ENCODE measurements around the gene SRSF2.

SRSF2 gene

GRCh38 chr17:76727745-76728456, 9.2 kb downstream of the SRSF2 start:
- Histone ChIP-seq H3K4me3 (ENCODE audit: severe bottlenecking) (peak overlapping the region; percentile 83), H3K4me1 (ENCODE audit: insufficient read depth, poor library complexity, severe bottlenecking) (peaks cover 7% of the 10 kb centered on the region), H3K27me3 (ENCODE audit: insufficient read depth, poor library complexity, severe bottlenecking) (no peaks in the 10 kb centered on the region), H3K9me3 (ENCODE audit: severe bottlenecking) (no peaks in the 10 kb centered on the region), H3K27ac (ENCODE audit: poor library complexity, severe bottlenecking) (peak overlapping the region; percentile 87), H3K36me3 (ENCODE audit: low read depth) (peaks cover 62% of the 10 kb centered on the region)
- ATAC-seq (ENCODE audit: low read depth) (no peak), DNase-seq (ENCODE audit: low spot score) (no peak)
- no peak for TF ChIP-seq CTCF (IDR thresholded peaks at IDR 0.05; ENCODE audit: poor library complexity, severe bottlenecking)

DNA sequence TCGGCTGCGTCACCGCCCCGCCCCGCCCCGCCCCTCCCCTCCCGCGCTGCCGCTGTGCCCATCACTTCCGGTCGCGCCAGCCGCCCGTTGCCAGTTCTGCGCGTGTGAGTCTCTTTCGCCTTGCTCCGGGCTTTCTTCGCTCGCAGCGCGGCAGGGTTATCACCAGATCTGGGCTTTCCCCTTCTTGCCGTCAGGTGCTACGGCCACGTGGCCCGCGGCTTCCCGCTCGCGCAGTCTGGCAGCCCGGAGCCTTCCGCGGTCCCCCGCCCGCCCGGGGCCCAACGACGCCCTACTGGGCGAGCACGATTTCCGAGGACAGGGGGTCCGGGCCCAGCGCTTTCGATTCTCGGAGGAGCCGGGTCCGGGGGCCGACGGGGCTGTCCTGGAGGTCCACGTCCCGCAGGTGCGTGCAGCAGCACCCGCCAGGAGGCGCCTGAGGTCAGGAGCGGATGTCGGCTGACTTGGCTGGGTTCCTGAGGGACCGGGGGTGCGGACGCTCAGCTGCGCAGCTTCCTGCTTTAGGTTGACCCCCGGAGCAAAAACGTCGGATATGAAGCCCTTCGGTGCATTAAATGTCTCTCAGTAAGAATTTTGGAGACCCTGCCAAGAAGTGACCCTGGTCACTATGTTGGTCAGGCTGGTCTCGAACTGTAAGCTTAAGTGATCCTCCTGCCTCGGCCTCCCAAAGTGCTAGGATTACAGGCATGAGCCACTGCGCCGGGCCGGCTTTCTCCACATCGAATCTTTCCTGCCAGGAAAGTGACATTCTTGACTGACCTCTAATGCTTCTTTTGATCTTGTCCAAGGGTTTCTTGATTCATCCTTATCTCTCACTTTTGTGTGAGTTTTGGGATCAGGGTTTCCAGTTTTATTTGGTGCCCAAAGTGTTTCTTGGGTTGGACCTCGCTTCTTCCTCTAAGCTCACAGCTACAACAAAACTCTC, 10.1 kb downstream of the SRSF2 start, which contains the start of gene METTL23:
TSS of gene METTL23 (plus strand) at position 64 of the 943 bp plus-strand sequence. CDS start 2,872 bp downstream, outside the sequence.
- Histone ChIP-seq H3K27ac (ENCODE audit: poor library complexity, severe bottlenecking) (peak within 1 kb of the TSS; percentile 87), H3K4me3 (ENCODE audit: severe bottlenecking) (peak within 1 kb of the TSS; percentile 83), H3K27me3 (ENCODE audit: insufficient read depth, poor library complexity, severe bottlenecking) (no peaks in the 10 kb centered on the region), H3K9me3 (ENCODE audit: severe bottlenecking) (no peaks in the 10 kb centered on the region), H3K36me3 (ENCODE audit: low read depth) (peaks cover 58% of the 10 kb centered on the region), H3K4me1 (ENCODE audit: insufficient read depth, poor library complexity, severe bottlenecking) (peaks cover 6% of the 10 kb centered on the region)
- ATAC-seq (ENCODE audit: low read depth) (peak; percentile 45), DNase-seq (ENCODE audit: low spot score) (peak; percentile 86)
- TF ChIP-seq CTCF (IDR thresholded peaks at IDR 0.05; ENCODE audit: poor library complexity, severe bottlenecking), result peak; percentile 86

- TF ChIP-seq CTCF (IDR thresholded peaks at IDR 0.05; ENCODE audit: poor library complexity, severe bottlenecking), result no peak
- no peaks in the 10 kb centered on the region for H3K27me3 ChIP-seq (ENCODE audit: insufficient read depth, poor library complexity, severe bottlenecking)
- ATAC-seq (ENCODE audit: low read depth), result peak; percentile 91
- peak; percentile 97 for DNase-seq (ENCODE audit: low spot score)
- peak within 1 kb of the TSS; percentile 87 for H3K27ac ChIP-seq (ENCODE audit: poor library complexity, severe bottlenecking)
- H3K36me3 ChIP-seq (ENCODE audit: low read depth), result peaks cover 58% of the 10 kb centered on the region
- H3K4me1 ChIP-seq (ENCODE audit: insufficient read depth, poor library complexity, severe bottlenecking), result peaks cover 6% of the 10 kb centered on the region
- H3K9me3 ChIP-seq (ENCODE audit: severe bottlenecking), result no peaks in the 10 kb centered on the region
- peak within 1 kb of the TSS; percentile 83 for H3K4me3 ChIP-seq (ENCODE audit: severe bottlenecking)
Observed at GRCh38 chr17:76726231-76726775, 10.8 kb downstream of the SRSF2 start, which contains the start of gene JMJD6. Gene JMJD6 (minus strand): TSS chr17:76726606. CDS start chr17:76726475, 131 bp downstream.

DNA sequence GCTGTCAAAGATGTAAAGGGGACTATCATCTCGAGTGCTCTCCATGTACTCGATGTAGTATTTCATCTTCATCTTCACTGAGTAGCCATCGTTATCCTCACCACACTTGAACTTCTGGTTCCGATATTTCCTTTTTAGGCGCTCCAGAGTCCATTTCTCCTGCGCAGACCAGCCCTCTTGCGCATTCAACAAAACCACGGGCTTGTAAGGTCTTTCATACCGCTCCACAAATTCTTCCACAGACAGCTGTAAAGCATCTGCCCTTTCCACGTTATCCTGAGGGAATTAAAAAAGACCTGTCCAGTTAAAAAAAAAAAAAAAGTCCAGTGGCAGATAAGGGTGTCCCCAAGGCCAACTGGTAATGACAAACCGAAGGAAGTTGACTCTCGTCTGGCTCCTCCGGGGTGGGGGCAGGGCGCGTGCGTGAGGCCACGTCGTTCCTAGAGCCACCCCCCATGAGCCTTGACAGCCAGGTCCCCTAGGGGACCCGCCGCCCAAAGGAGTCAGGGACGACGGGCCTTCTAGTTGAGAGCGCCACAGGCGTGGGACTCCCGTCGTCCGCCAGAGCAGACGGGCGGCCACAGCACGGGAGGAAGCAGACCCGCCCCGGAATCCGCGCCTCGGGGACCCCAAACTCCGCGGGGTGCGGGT, 11.4 kb downstream of the SRSF2 start:
- Histone ChIP-seq H3K9me3 (ENCODE audit: severe bottlenecking) (no peaks in the 10 kb centered on the region), H3K4me1 (ENCODE audit: insufficient read depth, poor library complexity, severe bottlenecking) (peaks cover 6% of the 10 kb centered on the region), H3K4me3 (ENCODE audit: severe bottlenecking) (peak overlapping the region; percentile 83), H3K36me3 (ENCODE audit: low read depth) (peaks cover 62% of the 10 kb centered on the region), H3K27ac (ENCODE audit: poor library complexity, severe bottlenecking) (peak overlapping the region; percentile 87), H3K27me3 (ENCODE audit: insufficient read depth, poor library complexity, severe bottlenecking) (no peaks in the 10 kb centered on the region)
- DNase-seq (ENCODE audit: low spot score), result no peak
- peak; percentile 28 for ATAC-seq (ENCODE audit: low read depth)
- TF ChIP-seq CTCF (IDR thresholded peaks at IDR 0.05; ENCODE audit: poor library complexity, severe bottlenecking), result no peak
